Measurements from ENCODE around the gene GFER.
"Not testable (repeated sequence)": the region's sequence is repeated elsewhere in the genome, so short reads cannot be mapped to it uniquely, and the experiment has no call there.

The GFER gene

DNA sequence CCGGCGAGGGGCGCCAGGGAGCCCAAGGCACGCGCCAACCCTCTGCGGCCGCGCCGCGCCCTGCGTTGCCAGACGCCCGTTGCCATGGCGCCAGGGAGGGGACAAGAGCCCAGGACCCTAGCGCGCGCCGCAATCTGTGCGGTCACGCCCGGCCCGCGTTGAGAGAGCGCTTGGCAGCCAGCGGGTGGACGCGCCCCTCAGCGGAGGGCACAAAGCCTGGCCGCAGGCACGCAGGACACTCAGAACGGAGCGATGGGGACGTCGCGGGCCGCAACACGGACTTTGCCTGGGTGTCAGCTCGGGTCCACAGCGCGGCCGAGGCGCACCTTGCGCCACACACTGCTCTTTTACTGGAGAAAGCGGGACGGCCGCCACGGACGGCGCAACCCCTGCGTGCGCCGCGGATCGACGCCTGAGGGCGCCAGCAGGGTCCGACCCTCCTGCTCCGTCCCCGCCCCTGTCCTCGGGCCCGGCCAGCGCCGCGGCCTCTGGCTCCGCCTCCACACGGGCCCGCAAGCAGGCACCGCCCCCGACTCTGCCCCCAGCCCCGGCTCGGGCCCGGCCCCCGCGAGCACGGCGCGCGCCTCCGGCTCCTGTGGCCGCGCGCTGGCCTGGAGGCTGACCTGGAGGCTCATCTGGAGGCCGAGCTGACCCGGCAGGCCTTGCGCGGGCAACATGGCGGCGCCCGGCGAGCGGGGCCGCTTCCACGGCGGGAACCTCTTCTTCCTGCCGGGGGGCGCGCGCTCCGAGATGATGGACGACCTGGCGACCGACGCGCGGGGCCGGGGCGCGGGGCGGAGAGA is at the start of gene GFER:
Gene GFER (plus strand): TSS at position 650 of the 803 bp plus-strand sequence. CDS start 26 bp downstream, at position 676.
- DNase-seq = peak; percentile 92

- no peak for DNase-seq
Measured at GRCh38 chr16:1936945-1937479, 47.0 kb upstream of the GFER start.

DNA sequence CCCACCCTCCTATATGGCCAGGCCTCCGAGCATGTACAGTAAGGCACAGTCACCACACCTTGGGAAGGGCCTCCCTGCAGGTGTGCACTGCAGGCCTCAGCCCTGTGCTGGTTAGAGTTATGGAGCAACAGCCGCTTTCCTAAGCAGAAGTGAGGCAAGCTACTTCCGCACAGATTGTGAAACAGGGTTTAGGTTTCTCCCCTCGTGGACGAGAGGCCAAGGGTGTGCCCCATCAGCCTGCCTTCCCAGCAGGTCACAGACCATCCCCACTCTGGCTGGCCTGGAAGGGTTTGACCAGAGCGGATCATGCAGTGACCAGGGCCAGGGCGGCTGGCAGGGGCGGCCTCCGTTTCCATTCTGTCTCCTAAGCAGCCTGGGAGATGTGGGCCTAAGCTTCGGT is 45.7 kb upstream of the GFER start:
- DNase-seq = peak; percentile 88

DNA sequence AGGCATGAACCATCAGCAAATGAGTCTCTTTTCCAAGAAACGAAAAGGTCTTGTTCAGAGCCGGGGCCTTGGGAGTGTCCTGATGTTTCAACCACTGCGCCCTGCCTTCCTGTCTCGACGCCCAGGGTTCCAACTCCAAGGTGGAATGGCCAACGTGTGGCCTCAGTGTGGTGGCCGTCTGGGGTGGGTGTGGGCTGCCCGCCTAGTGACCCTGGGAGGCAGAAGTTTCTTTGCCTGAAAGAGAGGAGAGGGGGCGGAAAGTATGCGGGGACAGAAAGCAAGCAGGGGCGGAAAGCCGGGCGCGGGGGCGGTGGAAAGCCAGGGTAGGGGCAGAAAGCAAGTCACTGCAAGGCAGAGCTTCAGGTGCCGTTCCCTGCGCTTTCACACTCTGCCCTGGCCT is 45.1 kb upstream of the GFER start:
- no peak for DNase-seq

DNA sequence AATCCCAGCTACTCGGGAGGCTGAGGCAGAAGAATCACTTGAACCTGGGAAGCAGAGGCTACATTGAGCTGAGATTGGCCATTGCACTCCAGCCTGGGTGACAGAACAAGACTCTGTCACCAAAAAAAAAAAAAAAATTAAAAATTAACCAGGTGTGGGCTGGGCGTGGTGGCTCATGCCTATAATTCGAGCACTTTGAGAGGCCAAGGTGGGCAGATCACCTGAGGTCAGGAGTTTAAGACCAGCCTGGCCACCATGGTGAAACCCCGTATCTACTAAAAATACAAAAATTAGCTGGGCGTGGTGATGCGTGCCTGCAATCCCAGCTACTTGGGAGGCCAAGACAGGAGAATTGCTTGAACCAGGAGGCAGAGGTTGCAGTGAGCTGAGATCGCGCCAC is 44.2 kb upstream of the GFER start:
- DNase-seq = not testable (repeated sequence)

DNA sequence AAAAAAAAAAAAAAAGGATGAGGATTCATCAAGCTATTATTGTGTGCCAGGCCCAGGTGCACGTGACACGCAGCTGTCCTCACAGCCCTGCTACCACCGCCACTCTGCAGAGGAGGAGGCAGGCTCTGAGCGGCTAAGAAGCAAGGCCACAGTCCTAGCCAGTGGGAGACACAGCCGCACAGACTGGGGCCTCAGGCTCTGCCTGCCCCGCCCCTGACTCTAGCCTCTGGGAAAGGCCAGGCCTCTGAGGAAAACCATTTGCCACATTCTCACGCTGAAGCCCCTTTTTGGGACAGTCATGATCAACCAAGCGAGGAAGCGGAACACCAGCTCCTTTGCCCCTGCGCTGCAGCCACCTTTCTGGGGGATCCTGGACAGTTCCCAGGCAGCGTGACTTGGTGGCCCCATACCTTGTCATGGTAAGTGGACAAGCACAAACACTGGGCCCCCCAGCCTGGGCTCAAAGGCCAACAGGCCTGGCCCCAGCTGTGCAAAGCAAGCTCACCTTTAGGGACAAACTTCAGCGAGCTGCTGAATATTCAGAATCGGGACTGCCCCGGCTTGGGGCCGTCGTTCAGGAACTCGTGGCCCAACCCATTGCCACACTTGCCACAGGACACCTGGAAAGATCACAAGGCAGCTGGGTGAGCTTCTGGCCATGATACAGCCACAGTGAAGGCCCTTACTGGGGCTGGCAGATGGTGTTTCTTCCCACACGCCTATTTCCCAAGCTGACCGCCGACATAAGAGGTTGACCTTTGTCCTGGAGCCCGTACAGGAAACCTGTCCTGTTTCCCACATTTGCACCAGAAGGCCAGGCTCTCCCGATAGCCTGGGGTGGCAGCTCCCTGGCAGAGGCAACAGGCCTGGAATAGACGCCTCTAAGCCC is 43.5 kb upstream of the GFER start:
- DNase-seq = no peak

GRCh38 chr16:1941162-1942046 is 42.6 kb upstream of the GFER start:
- DNase-seq = no peak

DNA sequence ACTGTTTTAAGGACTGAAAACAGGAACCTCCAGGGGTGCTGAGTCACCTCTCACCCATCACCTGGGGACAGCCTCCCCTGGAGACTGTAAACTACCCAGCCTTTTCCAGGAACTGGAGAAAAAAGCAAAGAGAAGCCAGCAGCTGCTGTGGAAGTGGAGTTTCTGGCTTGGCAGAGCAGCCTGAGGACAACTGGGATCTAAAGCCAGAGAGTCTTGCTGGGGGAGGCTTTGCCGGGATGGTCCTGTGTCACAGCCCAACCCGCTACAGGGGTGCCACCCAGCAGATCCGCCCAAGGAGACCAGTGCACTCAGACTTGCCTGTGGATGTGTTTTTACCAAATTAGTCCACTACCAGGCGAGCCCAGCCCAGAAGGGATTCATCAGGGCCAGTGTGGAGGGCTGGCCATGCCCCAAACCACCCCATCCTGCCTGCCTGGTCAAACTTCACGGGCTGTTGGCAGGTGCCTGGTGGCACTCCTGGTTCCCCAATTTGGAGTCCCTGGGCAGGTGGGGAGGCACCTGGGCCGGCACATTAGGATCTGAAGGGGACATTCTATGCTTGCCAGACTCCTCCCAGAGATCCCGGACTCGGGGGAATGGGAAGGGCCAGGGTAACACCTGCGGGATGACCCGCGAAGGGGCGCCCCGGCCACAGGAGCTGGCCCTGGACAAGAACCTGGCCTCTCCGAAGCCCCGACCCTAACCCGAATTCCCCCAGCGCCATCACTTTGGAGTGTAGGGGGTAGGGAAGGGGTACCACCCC is 41.8 kb upstream of the GFER start:
- DNase-seq = peak; percentile 63

DNA sequence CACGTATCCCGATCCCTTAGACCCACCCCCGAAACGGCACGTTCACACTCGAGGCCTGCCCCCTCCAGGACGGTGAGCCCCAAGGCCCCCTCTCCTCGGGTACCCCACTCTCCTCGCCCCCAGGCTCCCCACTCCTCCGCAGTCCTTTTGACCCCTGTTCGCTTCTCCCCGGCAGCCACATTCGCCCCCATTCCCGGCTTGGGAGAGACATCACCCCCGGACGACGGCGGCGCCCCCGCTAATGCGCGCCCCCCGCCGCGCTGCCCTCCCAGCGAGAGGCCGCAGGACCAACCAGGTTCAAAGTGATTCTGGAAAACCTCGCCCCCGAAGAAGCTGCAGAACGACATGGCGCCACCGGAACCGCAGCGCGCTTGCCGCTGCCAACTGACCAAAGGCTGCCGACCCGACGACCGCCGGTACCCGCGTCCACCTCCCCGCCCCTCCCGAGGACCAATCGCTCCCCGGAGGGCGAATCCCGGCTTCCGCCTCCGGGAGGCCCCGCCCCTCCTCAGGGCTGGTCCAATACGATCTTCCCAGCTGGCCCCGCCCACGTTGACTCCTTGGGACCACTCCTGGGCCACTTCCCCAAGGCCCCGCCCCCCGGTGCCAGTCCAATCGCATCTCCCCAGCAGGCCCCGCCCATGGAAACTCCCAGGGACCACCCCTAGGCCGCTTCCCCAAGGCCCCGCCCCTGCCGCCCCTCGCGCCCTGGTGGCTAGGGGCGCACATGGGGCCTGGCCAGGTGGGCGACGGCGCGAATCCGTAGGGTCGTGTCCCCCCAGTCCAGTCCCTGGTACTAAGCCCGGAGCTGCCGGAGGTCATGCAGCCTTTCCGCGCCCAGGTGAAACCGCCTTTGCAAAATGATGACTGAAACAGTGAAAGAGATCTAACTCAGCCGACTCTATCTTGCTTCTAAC is 40.9 kb upstream of the GFER start, which contains the start of gene MSRB1:
Gene MSRB1 (minus strand): TSS at position 390 of the 917 bp plus-strand sequence. CDS start 43 bp downstream, at position 347.
- DNase-seq = peak; percentile 100

GRCh38 chr16:1944612-1945199 is 39.3 kb upstream of the GFER start:
- no peak for DNase-seq

GRCh38 chr16:1945559-1946391 is 38.2 kb upstream of the GFER start:
- DNase-seq = no peak

DNA sequence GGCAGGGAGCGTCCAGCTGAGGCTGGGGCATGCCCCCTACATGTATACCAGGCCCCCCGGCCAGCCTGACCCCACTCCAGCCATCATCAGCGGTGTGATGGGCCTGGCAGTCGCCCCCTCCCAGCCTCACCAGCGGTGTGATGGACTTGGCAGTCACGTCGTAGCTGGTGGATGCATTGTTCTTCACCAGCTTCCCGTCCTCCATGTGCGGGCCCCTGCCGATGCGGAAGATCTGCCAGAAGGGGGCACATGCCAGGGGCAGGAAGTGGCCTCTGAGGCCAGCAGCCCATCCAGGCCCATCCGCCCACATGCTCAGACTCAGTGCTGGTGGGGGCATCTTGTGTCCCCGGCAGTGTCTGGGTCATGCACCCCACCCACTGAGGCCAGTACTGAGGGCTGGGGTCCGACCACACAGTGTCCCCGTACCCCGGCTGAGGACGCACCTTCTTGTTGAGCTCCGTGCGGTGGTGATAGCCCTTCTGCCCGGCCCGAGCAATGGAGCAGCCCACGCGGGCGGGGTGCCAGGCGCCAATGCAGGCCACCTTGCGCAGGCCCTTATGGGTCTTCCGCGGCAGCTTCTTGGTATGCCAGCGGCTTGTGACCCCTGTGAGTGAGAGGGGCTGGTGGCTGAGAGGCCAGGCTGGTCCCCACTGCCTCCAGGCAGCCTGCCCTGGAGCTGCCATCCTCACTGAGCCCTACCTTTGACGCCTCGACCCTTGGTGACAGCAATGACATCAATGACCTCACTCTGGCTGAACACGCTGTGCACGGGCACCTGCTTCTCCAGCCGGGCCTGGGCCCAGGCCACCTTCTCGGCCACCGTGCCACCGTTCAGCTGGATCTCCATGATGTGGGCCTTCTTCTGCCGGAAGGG is 37.3 kb upstream of the GFER start:
- no peak for DNase-seq

- DNase-seq = no peak
Measured at GRCh38 chr16:1947369-1947670, 36.7 kb upstream of the GFER start.

- no peak for DNase-seq
Measured at GRCh38 chr16:1949507-1949906, 34.5 kb upstream of the GFER start.

DNA sequence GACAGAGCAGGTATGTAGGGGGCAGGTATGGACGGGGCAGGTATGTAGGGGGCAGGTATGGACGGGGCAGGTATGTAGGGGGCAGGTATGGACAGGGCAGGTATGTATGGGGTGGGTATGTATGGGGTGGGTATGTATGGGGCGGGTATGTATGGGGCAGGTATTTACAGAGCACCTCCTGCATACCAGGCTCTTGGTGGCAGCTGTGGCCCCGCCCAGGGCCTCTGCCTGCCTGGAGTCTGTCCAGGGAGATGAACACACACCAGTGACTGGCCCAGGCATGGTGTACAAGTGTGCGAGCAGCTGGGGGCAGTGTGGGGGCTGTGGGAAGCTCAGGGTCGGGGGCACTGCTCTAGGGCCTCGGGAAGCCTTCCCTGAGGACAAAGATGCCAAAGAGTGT is 33.9 kb upstream of the GFER start:
- DNase-seq = no peak

DNA sequence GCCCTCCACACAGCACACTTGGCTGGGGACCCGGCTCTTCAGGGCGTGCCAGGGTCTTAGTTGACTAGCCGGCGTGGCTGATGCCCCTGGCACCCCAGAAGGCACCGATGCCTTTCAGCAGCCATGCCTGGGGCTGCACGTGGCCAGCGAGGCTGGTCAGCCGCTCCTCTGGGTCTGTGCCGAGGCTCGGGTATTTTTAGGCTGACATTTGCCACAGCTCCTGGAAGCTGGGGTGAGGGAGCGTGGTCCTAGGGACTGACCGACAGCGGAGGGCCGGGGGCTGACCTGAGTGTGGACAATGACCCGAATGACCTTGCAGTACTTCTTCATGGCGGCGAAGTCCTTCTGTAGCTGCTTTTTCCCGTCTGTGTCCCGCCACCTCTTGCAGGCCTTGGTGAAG is 33.4 kb upstream of the GFER start:
- DNase-seq = no peak

- DNase-seq = no peak
Measured at GRCh38 chr16:1953734-1954133, 30.3 kb upstream of the GFER start.

- not testable (repeated sequence) for DNase-seq
Measured at GRCh38 chr16:1957434-1958142, 26.4 kb upstream of the GFER start.
